ENCODE data around the gene TRIO. TPM values are rescaled to one million over a fixed set of nuclear protein-coding genes. Genes with fewer than 3 reads are reported as not detected.
"Not testable (repeated sequence)": the region's sequence is repeated elsewhere in the genome, so short reads cannot be mapped to it uniquely, and the experiment has no call there.

Gene TRIO
- total RNA-seq, 1 experiment from 2014 or later = 50.9 TPM

DNA sequence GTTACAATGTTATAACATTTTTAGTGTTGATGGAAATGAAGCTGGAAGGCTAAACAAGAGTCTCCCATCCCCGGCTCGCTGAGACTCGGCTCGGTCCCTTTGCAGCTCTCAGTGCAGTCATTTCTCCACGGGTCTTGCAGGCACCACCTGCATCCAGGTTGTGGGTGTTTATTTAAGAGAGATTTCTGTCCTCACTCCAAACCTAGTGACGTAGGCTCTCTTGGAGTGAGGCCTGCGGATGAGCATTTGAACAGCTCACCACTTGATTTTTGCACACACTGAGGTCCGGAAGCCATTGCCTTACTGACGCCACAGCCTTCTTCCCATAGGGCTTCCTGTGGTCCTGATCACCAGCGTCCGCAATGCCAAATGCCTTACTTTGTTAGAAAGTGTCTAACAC lies 240.8 kb downstream of the TRIO start:
- DNase-seq (ENCODE audit: low spot score) = no peak

DNA sequence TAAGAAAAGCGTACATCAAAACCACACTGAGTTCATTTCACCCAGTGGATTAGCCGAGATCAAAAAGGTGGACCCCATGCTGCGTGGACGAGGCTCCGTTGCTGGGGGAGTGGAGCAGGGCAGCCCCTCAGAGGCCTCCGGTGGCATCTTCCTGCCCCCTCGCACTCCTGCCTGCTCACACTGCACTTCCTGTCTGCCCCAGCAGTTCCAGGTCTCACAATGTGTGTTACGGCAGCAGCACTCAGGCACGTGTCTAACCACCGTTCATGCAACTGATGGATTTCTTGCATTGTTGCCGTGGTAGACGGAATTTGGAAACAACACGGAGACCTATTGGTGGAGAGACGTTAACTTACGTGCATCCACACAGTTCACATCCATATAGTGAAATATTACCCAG lies 241.9 kb downstream of the TRIO start:
- DNase-seq (ENCODE audit: low spot score) = no peak

DNA sequence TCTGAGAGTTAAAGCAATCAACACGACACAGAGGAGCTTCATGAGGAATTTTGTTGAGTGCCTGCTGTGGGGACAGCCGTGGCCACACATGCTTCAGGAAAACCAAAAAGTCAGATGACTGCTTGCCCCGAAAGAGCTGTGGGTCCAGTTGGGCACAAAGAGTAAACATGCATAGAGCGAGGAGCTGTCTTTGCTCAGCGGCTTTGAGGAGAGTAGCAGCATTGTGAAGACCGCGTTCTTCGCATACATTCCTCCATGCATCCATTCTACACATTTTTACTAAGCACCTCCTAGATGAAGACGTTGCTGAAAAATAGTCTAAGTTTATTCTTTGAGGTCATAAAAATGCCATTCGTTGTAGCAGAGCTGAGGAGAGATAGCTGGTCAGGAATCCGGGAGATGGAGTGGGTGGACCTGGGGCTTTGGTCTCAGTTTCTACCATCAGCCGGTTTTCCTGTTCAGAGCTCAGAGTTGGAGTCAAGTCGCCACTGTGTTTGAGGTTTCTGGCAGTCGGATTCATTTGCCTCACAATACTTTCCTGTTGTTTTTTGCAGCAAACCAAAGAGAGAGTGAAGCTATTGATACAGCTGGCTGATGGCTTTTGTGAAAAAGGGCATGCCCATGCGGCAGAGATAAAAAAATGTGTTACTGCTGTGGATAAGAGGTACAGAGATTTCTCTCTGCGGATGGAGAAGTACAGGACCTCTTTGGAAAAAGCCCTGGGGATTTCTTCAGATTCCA lies 243.9 kb downstream of the TRIO start:
- no peak for DNase-seq (ENCODE audit: low spot score)

GRCh38 chr5:14388741-14389140 lies 245.6 kb downstream of the TRIO start:
- no peak for DNase-seq (ENCODE audit: low spot score)

GRCh38 chr5:14392552-14392951 lies 249.4 kb downstream of the TRIO start:
- not testable (repeated sequence) for DNase-seq (ENCODE audit: low spot score)

GRCh38 chr5:14394365-14394764 lies 251.2 kb downstream of the TRIO start:
- no peak for DNase-seq (ENCODE audit: low spot score)

GRCh38 chr5:14395411-14395810 lies 252.3 kb downstream of the TRIO start:
- no peak for DNase-seq (ENCODE audit: low spot score)

DNA sequence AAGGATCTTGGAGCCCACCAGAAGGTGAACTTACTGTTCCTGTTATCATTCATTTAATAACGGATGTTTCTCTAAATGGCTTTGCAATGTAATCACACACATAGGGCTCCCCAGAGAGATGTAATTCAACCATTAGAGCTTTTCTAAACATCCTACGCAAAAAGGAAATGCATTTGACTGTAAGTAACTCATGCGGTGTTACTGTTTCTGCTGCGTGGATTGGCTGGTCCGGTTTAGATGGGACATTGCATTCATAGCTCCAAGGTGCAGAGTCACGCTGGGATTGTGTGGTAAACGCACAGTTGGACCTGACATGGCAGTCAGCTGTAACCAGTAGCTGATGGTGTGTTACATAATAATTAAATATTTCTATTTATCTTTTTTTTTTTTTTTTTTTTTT lies 252.9 kb downstream of the TRIO start:
- no peak for DNase-seq (ENCODE audit: low spot score)

- peak; percentile 54 for DNase-seq (ENCODE audit: low spot score)
Observed at GRCh38 chr5:14396737-14397136, 253.6 kb downstream of the TRIO start.

DNA sequence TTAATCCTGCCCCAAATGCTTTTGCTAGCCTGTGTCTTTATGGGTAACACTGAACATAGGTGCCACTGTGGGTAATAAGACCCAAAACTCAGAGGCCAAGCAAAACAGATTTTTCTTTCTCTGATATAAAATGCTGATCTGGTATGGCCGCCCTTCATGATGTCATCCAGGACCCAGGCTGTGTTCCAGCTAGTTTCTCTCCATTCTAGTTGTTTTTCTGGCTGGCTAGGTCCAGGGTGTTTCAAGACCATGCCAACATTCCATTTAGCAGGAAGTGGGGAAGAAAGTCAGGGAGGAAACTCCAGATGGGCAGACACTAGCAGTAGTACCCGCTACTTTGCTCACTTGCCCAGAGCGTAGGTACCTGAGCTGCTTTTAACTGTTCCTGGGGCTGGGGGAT lies 254.6 kb downstream of the TRIO start:
- DNase-seq (ENCODE audit: low spot score) = peak; percentile 55

- peak; percentile 40 for DNase-seq (ENCODE audit: low spot score)
Observed at GRCh38 chr5:14399054-14399692, 256.0 kb downstream of the TRIO start.

GRCh38 chr5:14400085-14400484 lies 256.9 kb downstream of the TRIO start:
- DNase-seq (ENCODE audit: low spot score) = no peak

- DNase-seq (ENCODE audit: low spot score) = no peak
Observed at GRCh38 chr5:14400611-14401010, 257.5 kb downstream of the TRIO start.

DNA sequence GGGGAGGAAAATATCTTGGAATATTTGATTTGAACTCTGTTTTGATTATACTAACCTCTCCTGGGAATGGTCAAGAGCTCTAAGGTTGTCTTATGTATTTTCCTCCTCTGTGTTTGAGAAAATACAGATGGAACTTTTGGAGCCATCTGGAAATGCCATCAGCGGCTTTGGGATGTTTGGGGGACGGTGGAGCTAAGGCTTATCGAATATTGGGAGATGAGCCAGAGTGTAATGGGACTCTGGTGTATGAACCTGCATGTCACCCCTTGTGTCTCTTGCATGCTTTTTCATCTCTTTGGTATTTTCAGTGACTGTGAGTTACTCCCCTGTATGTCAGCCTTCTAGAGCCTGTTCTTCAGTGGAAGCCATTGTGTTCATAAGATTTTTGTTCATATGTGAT lies 258.5 kb downstream of the TRIO start:
- no peak for DNase-seq (ENCODE audit: low spot score)

GRCh38 chr5:14402424-14402823 lies 259.3 kb downstream of the TRIO start:
- no peak for DNase-seq (ENCODE audit: low spot score)

DNA sequence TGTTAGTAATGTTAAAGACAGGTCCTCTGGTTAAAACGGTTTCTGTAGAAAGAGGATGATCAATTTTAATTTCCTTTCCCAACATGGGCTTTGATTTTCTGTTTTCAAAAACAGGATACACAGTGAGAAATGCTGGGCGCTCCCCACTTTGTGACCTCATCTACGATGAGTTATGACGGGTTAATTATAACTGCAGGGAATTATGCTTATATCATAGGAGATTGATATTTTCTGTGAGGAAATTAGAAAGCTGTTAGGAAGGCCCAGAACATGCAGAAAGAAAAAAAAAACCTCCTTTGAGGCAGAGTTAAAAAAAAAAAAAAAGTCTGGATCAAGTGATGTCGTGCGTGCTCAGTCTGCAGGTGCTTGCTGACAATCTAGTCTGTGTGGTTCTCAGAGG lies 261.6 kb downstream of the TRIO start:
- no peak for DNase-seq (ENCODE audit: low spot score)

DNA sequence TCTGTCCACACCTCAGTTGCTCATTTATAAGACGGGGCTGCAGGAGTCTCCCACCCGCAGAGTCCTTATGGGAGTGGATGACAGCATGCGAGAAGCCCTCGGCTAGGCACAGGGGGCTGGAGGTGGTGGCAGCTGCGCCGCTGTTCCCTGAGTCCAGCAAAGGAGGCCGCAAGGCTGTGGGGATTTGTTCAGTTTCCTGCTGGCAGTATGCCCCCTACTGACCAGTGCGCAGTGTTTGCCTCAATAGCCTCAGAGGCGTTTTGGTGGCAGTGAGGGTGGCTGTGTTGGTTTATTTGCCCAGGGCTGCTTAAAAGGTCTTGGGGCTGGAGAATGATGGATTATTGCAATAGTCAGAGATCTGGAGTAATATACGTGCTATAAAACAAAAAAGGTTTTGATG lies 262.1 kb downstream of the TRIO start:
- DNase-seq (ENCODE audit: low spot score) = no peak

DNA sequence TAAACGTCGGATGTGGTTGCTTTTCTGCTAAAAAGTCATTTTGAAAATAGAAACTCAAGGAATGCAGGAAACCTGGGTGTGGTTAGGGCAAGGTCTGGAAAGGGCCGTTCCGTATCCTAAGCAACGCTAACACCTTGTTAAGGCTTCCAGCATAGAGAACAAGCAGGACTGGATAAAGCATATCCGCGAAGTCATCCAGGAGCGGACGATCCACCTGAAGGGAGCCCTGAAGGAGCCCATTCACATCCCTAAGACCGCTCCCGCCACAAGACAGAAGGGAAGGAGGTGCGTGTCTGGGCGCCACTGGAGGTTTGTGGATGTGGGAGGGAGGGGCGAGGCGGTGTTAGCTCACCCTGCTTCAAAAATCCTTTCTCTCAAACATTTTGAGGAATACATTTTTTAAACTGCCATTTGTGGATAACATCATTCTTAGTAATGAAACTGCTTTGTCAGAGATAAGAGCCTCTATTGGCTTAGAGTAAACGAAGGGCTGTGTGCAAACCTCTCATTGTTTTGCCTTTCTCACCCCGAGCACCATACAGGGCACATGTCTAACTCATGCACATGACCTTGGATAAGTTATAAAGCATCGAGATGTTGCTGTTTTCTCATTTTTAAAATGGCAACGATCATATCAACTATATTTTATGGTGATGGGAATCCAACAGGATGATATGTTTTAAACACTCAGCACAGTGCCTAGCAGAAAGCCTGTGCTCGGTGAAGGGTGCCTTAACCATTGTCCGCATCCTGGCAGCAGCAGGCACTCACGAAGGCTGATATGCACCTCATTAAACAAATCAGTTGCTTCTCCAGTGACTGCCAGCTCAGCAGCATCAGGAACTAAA lies 262.8 kb downstream of the TRIO start:
- no peak for DNase-seq (ENCODE audit: low spot score)

DNA sequence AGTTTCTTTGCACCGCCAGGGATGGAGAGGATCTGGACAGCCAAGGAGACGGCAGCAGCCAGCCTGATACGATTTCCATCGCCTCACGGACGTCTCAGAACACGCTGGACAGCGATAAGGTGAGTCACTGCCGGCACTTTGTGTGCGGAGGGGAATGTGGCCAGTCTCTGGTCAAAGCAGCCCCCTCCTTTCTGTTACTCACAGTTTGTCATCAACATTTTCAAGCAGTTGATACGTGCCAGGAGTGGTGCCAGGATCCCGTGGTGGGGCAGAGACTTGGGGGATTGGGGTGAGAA lies 263.4 kb downstream of the TRIO start:
- peak; percentile 59 for DNase-seq (ENCODE audit: low spot score)

GRCh38 chr5:14407051-14407450 lies 263.9 kb downstream of the TRIO start:
- DNase-seq (ENCODE audit: low spot score) = no peak

GRCh38 chr5:14407746-14408175 lies 264.6 kb downstream of the TRIO start:
- no peak for DNase-seq (ENCODE audit: low spot score)

DNA sequence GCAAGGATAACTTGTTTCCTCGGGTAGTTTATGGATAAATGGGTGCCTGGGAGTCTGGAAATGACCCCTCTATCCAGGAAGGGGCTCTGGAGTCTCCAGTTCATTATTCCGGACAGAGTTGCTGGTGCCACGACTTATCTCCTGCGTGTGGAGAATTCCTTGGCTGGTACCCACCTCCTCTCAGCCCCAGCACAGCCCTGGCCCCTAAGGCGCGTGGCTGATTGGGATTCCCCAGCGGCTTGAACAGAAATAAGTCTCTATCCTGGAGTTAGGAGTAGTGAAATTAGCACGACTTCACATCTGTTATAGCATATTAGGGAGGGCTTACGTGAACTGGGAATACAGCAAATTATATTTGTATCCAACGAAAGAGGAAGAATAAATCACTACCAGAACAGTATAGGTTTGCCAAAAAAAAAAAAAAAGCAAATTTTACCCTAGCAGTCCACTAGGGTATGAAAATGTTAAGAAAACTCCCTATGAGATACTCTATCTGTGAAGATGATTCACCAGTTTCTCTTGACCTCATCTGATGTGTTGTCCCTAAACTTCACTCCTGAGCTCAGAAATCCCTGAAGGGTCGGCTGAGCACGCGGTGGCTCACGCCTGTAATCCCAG lies 265.9 kb downstream of the TRIO start:
- no peak for DNase-seq (ENCODE audit: low spot score)

DNA sequence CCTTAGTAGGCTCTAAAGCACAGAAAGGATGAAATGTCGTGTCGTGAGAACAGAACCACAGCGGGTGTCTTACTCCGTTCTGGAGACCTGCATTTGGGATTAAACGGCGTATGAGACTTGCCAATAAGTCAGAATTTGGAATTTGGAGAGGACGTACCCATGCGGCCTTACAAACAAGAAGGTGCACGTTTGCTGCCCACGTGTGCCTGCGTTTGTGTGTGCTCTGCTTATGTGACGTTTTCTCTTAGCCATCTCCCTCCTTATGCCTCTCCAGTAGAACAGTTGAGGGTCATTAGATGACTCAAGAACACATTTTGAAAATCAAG lies 266.9 kb downstream of the TRIO start:
- DNase-seq (ENCODE audit: low spot score) = no peak
